GM12878 (cell line): ENCODE data around the gene CTR9. TPM values are rescaled to one million over a fixed set of nuclear protein-coding genes. Genes with fewer than 3 reads are reported as not detected.

Experiments
- ATAC-seq: fragments of 200-7000 bp; cut with Tn5 transposase; 3 replicates; pipeline ENCODE4 v1.9.1; 2020; ENCODE audit warnings: mild to moderate bottlenecking, moderate library complexity
- BruUV-seq: library from RNA; stranded (reverse); fragments of 400-500 nt; replicated peaks from 2 replicates; lab custom pipeline; 2021; lab: Mats Ljungman, UMichigan
- CTCF ChIA-PET: fragments of 300-600 bp; sonication (Branson Sonifier 250); formaldehyde crosslinking; extraction: SDS; loops from one replicate; lab custom pipeline; 2021; ENCODE audit warnings: inconsistent platforms; lab: Yijun Ruan, JAX
- POLR2A ChIA-PET: fragments of 350-600 bp; formaldehyde crosslinking; extraction: SDS; loops from one replicate; lab custom pipeline; 2021; ENCODE audit warnings: inconsistent platforms; lab: Charles Lee
- RAD21 ChIA-PET: fragments of 300-600 bp; sonication (Branson Sonifier 250); formaldehyde crosslinking; loops from one replicate; lab custom pipeline; 2023; ENCODE audit warnings: antibody characterized with exemption; ENCODE audit not compliant: unreplicated experiment; lab: Charles Lee
- SMC1A ChIA-PET: fragments of 300-600 bp; sonication (Branson Sonifier 250); formaldehyde crosslinking; loops from one replicate; lab custom pipeline; 2023; ENCODE audit not compliant: unreplicated experiment, uncharacterized antibody; lab: Charles Lee
- DNase-seq: peaks from one replicate; pipeline ENCODE4 v3.0.0-alpha.2; 2011; ENCODE audit warnings: low read depth, low spot score
- FAIRE-seq: peaks from 3 replicates; lab custom pipeline; 2011; peaks lifted over from hg19 to GRCh38; lab: Jason Lieb, UNC
- H2AFZ ChIP-seq: 2 replicates; pipeline ENCODE4 v1.6.0; 2011; ENCODE audit warnings: low read depth, low read length, control low read depth; ENCODE audit not compliant: control insufficient read depth
- H3K27ac ChIP-seq: 2 replicates; pipeline ENCODE4 v1.5.1; 2011; ENCODE audit warnings: control low read depth; ENCODE audit not compliant: control insufficient read depth, insufficient read depth
- H3K27me3 ChIP-seq, 2 experiments: replicated peaks in 1 of 2; 2 replicates each; pipeline versions ENCODE4 v1.6.0 to v1.6.1; 2011; ENCODE audit warnings: low read length in 1 of 2; ENCODE audit not compliant: control insufficient read depth in 2 of 2, insufficient read depth in 2 of 2
- H3K36me3 ChIP-seq, 2 experiments: 2 replicates each; pipeline ENCODE4 v1.5.1; 2011; ENCODE audit warnings: low read length in 1 of 2; ENCODE audit not compliant: control insufficient read depth in 2 of 2, insufficient read depth in 2 of 2
- H3K4me1 ChIP-seq: 2 replicates; pipeline ENCODE4 v1.6.1; 2011; ENCODE audit warnings: mild to moderate bottlenecking, low read length, moderate library complexity, mixed read lengths; ENCODE audit not compliant: control insufficient read depth, insufficient read depth
- H3K4me2 ChIP-seq: 2 replicates; pipeline ENCODE4 v1.6.0; 2011; ENCODE audit warnings: control low read depth; ENCODE audit not compliant: control insufficient read depth, insufficient read depth
- H3K4me3 ChIP-seq: fragments of 200-600 bp; sonication (generic); 2 replicates; pipeline ENCODE4 v1.5.1; 2016
- H3K79me2 ChIP-seq: 2 replicates; pipeline ENCODE4 v1.6.0; 2011; ENCODE audit warnings: low read length; ENCODE audit not compliant: control insufficient read depth, insufficient read depth
- H3K9ac ChIP-seq: 2 replicates; pipeline ENCODE4 v1.8.0; 2011; ENCODE audit warnings: low read length, control low read depth, mixed read lengths; ENCODE audit not compliant: control insufficient read depth, insufficient read depth
- H3K9me3 ChIP-seq: replicated peaks from 3 replicates; pipeline ENCODE4 v1.5.1; 2011; ENCODE audit warnings: mild to moderate bottlenecking, low read length; ENCODE audit not compliant: control insufficient read depth, insufficient read depth
- H4K20me1 ChIP-seq: 2 replicates; pipeline ENCODE4 v1.6.0; 2011; ENCODE audit not compliant: control insufficient read depth, insufficient read depth
- ATF2 ChIP-seq: IDR thresholded peaks from 2 replicates; pipeline ENCODE4 v1.6.1; 2012; ENCODE audit warnings: low read length, inconsistent platforms
- CHD4 ChIP-seq: fragments of 200-600 bp; sonication (generic); IDR thresholded peaks from 2 replicates; pipeline ENCODE4 v1.6.1; 2016; ENCODE audit warnings: mild to moderate bottlenecking
- CTCF ChIP-seq, 3 experiments: IDR thresholded peaks in 2 of 3; conservative IDR thresholded peaks in 1 of 3; 2 replicates each; pipeline ENCODE4 v1.5.1; 2011; ENCODE audit warnings: low read depth in 3 of 3, low read length in 3 of 3, mild to moderate bottlenecking in 3 of 3, control low read depth in 2 of 3, moderate library complexity in 2 of 3, inconsistent platforms in 1 of 3, mixed read lengths in 1 of 3; ENCODE audit not compliant: control insufficient read depth in 2 of 3, insufficient read depth in 1 of 3; ENCODE audit errors: extremely low read depth in 1 of 3
- EZH2 ChIP-seq: IDR thresholded peaks from 2 replicates; pipeline ENCODE4 v1.6.1; 2012; ENCODE audit warnings: low read depth, mild to moderate bottlenecking, control low read depth, inconsistent platforms, low read length, borderline replicate concordance; ENCODE audit not compliant: control insufficient read depth
- IKZF1 ChIP-seq: fragments of 450-650 bp; conservative IDR thresholded peaks from 2 replicates; pipeline ENCODE4 v1.6.1; 2017; ENCODE audit warnings: antibody characterized with exemption, mild to moderate bottlenecking
- KDM1A ChIP-seq: fragments of 200-600 bp; sonication (generic); IDR thresholded peaks from 2 replicates; pipeline ENCODE4 v1.6.1; 2016; ENCODE audit warnings: borderline replicate concordance
- NFXL1 ChIP-seq: fragments of 450-650 bp; IDR thresholded peaks from 2 replicates; pipeline ENCODE4 v1.6.1; 2017; ENCODE audit warnings: antibody characterized with exemption, mild to moderate bottlenecking, borderline replicate concordance
- PBX3 ChIP-seq: IDR thresholded peaks from 2 replicates; pipeline ENCODE4 v1.6.1; 2011; ENCODE audit warnings: mild to moderate bottlenecking, low read depth, low read length, moderate library complexity; ENCODE audit not compliant: insufficient replicate concordance
- RELB ChIP-seq: fragments of 450-650 bp; IDR thresholded peaks from 2 replicates; pipeline ENCODE4 v1.6.1; 2017; ENCODE audit warnings: low read depth, mild to moderate bottlenecking, moderate library complexity
- SUPT20H ChIP-seq: IDR thresholded peaks from 2 replicates; pipeline ENCODE4 v1.6.1; 2011; ENCODE audit warnings: low read depth, mild to moderate bottlenecking, low read length, moderate library complexity, borderline replicate concordance; ENCODE audit not compliant: control insufficient read depth
- TCF3 ChIP-seq: IDR thresholded peaks from 2 replicates; pipeline ENCODE4 v1.6.1; 2012; ENCODE audit warnings: low read depth, mild to moderate bottlenecking, low read length, borderline replicate concordance; ENCODE audit not compliant: insufficient read depth
- ZBED1 ChIP-seq: IDR thresholded peaks from 2 replicates; pipeline ENCODE4 v1.6.1; 2016; ENCODE audit warnings: borderline replicate concordance
- ZBTB4 ChIP-seq: fragments of 450-650 bp; formaldehyde crosslinking; IDR thresholded peaks from 2 replicates; pipeline ENCODE4 v1.4.0; 2022; ENCODE audit warnings: mild to moderate bottlenecking, moderate library complexity
- WGBS: methylation state at CpG from one replicate; pipeline ENCODE4 v1.1.6; 2016; ENCODE audit warnings: low lambda C conversion rate; ENCODE audit not compliant: insufficient replicate concordance, insufficient coverage; ENCODE audit errors: missing lambda C conversion rate; 5-methylcytosine and 5-hydroxymethylcytosine counted together
- in situ Hi-C: fragments of 300-500 bp; cut with MboI; formaldehyde crosslinking; loops from 9 replicates; pipeline ENCODE4 v1.14.3; 2018; ENCODE audit warnings: mixed read lengths
- intact Hi-C: fragments of 100-400 bp; cut with micrococcal nuclease; formaldehyde crosslinking; loops from one replicate; pipeline ENCODE4 v1.14.2; 2022; ENCODE audit not compliant: unreplicated experiment
- polyA plus RNA-seq, 11 experiments: library from polyadenylated mRNA; depleted of rRNA in 4 of 11; unstranded in 6 of 11; stranded (reverse) in 5 of 11; fragments of >200 nt; fragmentation: Nextera tagmentation in 4 of 11; fragmentation: Illumina TruSeq in 1 of 11; extraction: Ambion mirVana in 4 of 11; extraction: Trizol in 1 of 11; gene quantifications; 1 replicate in 1 of 11; 2 replicates in 10 of 11; pipeline versions ENCODE4 v1.2.1 to v1.2.3, GENCODE V29; 2011 to 2016; ENCODE audit warnings: inconsistent platforms in 2 of 11, missing spikeins in 2 of 11, low read depth in 1 of 11
- total RNA-seq, 4 experiments: library from RNA; depleted of rRNA in 3 of 4; stranded (reverse); fragments of >200 nt in 3 of 4; fragmentation: Illumina TruSeq in 1 of 4; extraction: Trizol in 1 of 4; gene quantifications; 2 replicates each; pipeline versions ENCODE4 v1.2.1 to v1.2.3, GENCODE V29; 2013 to 2021

CTR9 gene
- total and polyA plus RNA-seq, 10 of the 15 experiments (the other 5 are each of a cell fraction or from before 2014, with no cell fraction given) = 13.9 to 54.9 (median 28.9) TPM

GRCh38 chr11:10701982-10702381 lies 49.1 kb upstream of the CTR9 start:
- intact Hi-C loops = no loop called here
- no peak for FAIRE-seq
- peaks cover 0 to 1% of the 10 kb centered on the region in 2 experiments; a peak in 1 of 4 replicates for H3K27me3 ChIP-seq
- H4K20me1 ChIP-seq = no peaks in the 10 kb centered on the region
- no peaks in the 10 kb centered on the region for H3K36me3 ChIP-seq
- no peak overlapping the region for H3K9ac ChIP-seq
- H3K79me2 ChIP-seq = no peaks in the 10 kb centered on the region
- ChIA-PET CTCF (interaction anchor here (0.6 kb wide), 1 partner anchor 1153 kb away, joined by 5 read pairs; no protein-coding TSS in a partner anchor), SMC1A (no interaction called here), RAD21 (no interaction called here), POLR2A (no interaction called here)
- ATAC-seq = no peak
- DNase-seq = no peak
- WGBS = 17% methylated on average over 3 of the region's 3 CpGs
- H3K4me1 ChIP-seq = no peaks in the 10 kb centered on the region
- in situ Hi-C loops = no loop called here
- no peak overlapping the region for H3K27ac ChIP-seq
- no peak overlapping the region for H3K4me2 ChIP-seq
- no peak overlapping the region for H3K4me3 ChIP-seq
- BruUV-seq = no TSS peak
- no peak overlapping the region for H2AFZ ChIP-seq
- peaks cover 2% of the 10 kb centered on the region; the same call in 1 of the 3 replicates for H3K9me3 ChIP-seq
- TF ChIP-seq CHD4 (no peak), CTCF (IDR thresholded peaks at IDR 0.05 in 2 of 3, conservative IDR thresholded peaks at IDR 0.05 in 1 of 3; ENCODE audit: control insufficient read depth in 2 of 3, extremely low read depth in 1 of 3, insufficient read depth in 1 of 3, low read depth in 3 of 3, low read length in 3 of 3) (no peak), NFXL1 (no peak), RELB (no peak), PBX3 (no peak), IKZF1 (no peak), EZH2 (no peak), ZBTB4 (no peak), ATF2 (no peak), TCF3 (no peak), ZBED1 (no peak), SUPT20H (no peak), KDM1A (no peak)
